Mucosa of descending colon (tissue), 3 donors: ENCODE measurements around the gene GPR82. TPM values are rescaled to one million over a fixed set of nuclear protein-coding genes. Genes with fewer than 3 reads are reported as not detected.

Source experiments
- ATAC-seq: fragments of 200-7000 bp; cut with Tn5 transposase; one replicate; pipeline ENCODE4 v1.9.1; 2020; ENCODE audit warnings: mild to moderate bottlenecking, moderate library complexity
- DNase-seq, 3 donors: peaks; one replicate each; pipeline ENCODE4 v3.0.0-alpha.2; 2020
- H3K36me3 ChIP-seq: fragments of 200-600 bp; one replicate; pipeline ENCODE4 v1.8.0; 2021; ENCODE audit warnings: low read depth, mild to moderate bottlenecking
- H3K4me1 ChIP-seq: fragments of 200-600 bp; one replicate; pipeline ENCODE4 v1.8.0; 2021; ENCODE audit warnings: low read depth, mild to moderate bottlenecking
- H3K4me3 ChIP-seq: fragments of 200-600 bp; one replicate; pipeline ENCODE4 v1.8.0; 2021; ENCODE audit warnings: mild to moderate bottlenecking
- H3K9me3 ChIP-seq: fragments of 200-600 bp; one replicate; pipeline ENCODE4 v1.8.0; 2021; ENCODE audit warnings: mild to moderate bottlenecking
- CTCF ChIP-seq: fragments of 200-600 bp; IDR thresholded peaks from one replicate; pipeline ENCODE4 v1.8.0; 2022; ENCODE audit warnings: antibody characterized with exemption, mild to moderate bottlenecking
- intact Hi-C, 2 donors: fragments of 100-400 bp; cut with DNase I in 1 of 2; cut with micrococcal nuclease in 1 of 2; formaldehyde crosslinking; loops; one replicate each; pipeline versions ENCODE4 v1.11.0 to v1.11.1; 2022; cut with DNase I, micrococcal nuclease
- total RNA-seq, 3 donors: library from RNA; stranded (reverse); fragmentation: NEBNext Ultra II Directional in 2 of 3; extraction: Animal tissue kit (Norgen Biotek cat#: 25700) in 2 of 3; gene quantifications; one replicate each; pipeline versions ENCODE4 v1.2.1 to v1.2.4, GENCODE V29; 2021 to 2023
- donor health status: DM: no; HTN: no; CAD: no; lungs with moderate emphysema.
- donor health status: DM: no; HTN: no; CAD: no.
- donor health status: DM: no; HTN: yes; CAD: no.

Gene GPR82
- total RNA-seq, 3 donors from 2014 or later = 0.57 to 1.3 (median 0.64) TPM

GRCh38 chrX:41688156-41688555 is 35.8 kb upstream of the GPR82 start:
- Histone ChIP-seq H3K36me3 (no peaks in the 10 kb centered on the region), H3K4me3 (no peak overlapping the region), H3K9me3 (no peaks in the 10 kb centered on the region), H3K4me1 (no peaks in the 10 kb centered on the region)
- DNase-seq (no peak), ATAC-seq (no peak)
- no peak for TF ChIP-seq CTCF
- intact Hi-C loops = no loop called here

- intact Hi-C loops = no loop called here
- H3K4me1 ChIP-seq = no peaks in the 10 kb centered on the region
- no peak for ATAC-seq
- peak in 1 of 3 donors; percentile 11 for DNase-seq
- H3K9me3 ChIP-seq = no peaks in the 10 kb centered on the region
- TF ChIP-seq CTCF = no peak
- H3K36me3 ChIP-seq = no peaks in the 10 kb centered on the region
- H3K4me3 ChIP-seq = no peak within 1 kb of the TSS
Measured at GRCh38 chrX:41688835-41689234, 35.1 kb upstream of the GPR82 start, which contains the start of gene GPR34. TSS of gene GPR34 (plus strand) at chrX:41688973. CDS start at chrX:41695634, 6,661 bp downstream.

GRCh38 chrX:41689711-41690110 is 34.3 kb upstream of the GPR82 start:
- Histone ChIP-seq H3K4me3 (no peak overlapping the region), H3K4me1 (no peaks in the 10 kb centered on the region), H3K9me3 (no peaks in the 10 kb centered on the region), H3K36me3 (no peaks in the 10 kb centered on the region)
- intact Hi-C loops = no loop called here
- no peak for TF ChIP-seq CTCF
- DNase-seq = no peak
- ATAC-seq = no peak

GRCh38 chrX:41692162-41692749 is 31.7 kb upstream of the GPR82 start:
- H3K36me3 ChIP-seq = no peaks in the 10 kb centered on the region
- TF ChIP-seq CTCF = no peak
- no peak for ATAC-seq
- intact Hi-C loops = no loop called here
- H3K4me3 ChIP-seq = no peak overlapping the region
- no peak for DNase-seq
- H3K9me3 ChIP-seq = no peaks in the 10 kb centered on the region
- no peaks in the 10 kb centered on the region for H3K4me1 ChIP-seq

- intact Hi-C loops = no loop called here
- TF ChIP-seq CTCF = no peak
- Histone ChIP-seq H3K4me1 (no peaks in the 10 kb centered on the region), H3K36me3 (no peaks in the 10 kb centered on the region), H3K4me3 (no peak overlapping the region), H3K9me3 (no peaks in the 10 kb centered on the region)
- DNase-seq = no peak
- no peak for ATAC-seq
Measured at GRCh38 chrX:41693024-41693423, 31.0 kb upstream of the GPR82 start.

- DNase-seq (no peak), ATAC-seq (no peak)
- TF ChIP-seq CTCF = no peak
Measured at GRCh38 chrX:41695426-41695825, 28.6 kb upstream of the GPR82 start.

More at GRCh38 chrX:41695426-41695825, 28.6 kb upstream of the GPR82 start:
- Histone ChIP-seq H3K9me3 (no peaks in the 10 kb centered on the region), H3K4me3 (no peak overlapping the region), H3K36me3 (no peaks in the 10 kb centered on the region), H3K4me1 (no peaks in the 10 kb centered on the region)
- intact Hi-C loops = no loop called here
